Loucy (cell line): ENCODE results near the gene FIBCD1.

Source experiments
- EZH2phosphoT487 ChIP-seq: fragments of 200-600 bp; IDR thresholded peaks from 2 replicates; pipeline ENCODE4 v1.6.1; 2018; ENCODE audit warnings: antibody characterized with exemption, mild to moderate bottlenecking, moderate library complexity, borderline replicate concordance
- TF ChIP-seq, protein P1 (sequence below): fragments of 200-600 bp; sonication (generic); conservative IDR thresholded peaks from 2 replicates; pipeline ENCODE4 v1.5.1; 2014; ENCODE audit warnings: mild to moderate bottlenecking, antibody characterized with exemption, low read length

GRCh38 chr9:130868230-130868629 is 70.8 kb downstream of the FIBCD1 start:
- TF ChIP-seq, protein P1, sequence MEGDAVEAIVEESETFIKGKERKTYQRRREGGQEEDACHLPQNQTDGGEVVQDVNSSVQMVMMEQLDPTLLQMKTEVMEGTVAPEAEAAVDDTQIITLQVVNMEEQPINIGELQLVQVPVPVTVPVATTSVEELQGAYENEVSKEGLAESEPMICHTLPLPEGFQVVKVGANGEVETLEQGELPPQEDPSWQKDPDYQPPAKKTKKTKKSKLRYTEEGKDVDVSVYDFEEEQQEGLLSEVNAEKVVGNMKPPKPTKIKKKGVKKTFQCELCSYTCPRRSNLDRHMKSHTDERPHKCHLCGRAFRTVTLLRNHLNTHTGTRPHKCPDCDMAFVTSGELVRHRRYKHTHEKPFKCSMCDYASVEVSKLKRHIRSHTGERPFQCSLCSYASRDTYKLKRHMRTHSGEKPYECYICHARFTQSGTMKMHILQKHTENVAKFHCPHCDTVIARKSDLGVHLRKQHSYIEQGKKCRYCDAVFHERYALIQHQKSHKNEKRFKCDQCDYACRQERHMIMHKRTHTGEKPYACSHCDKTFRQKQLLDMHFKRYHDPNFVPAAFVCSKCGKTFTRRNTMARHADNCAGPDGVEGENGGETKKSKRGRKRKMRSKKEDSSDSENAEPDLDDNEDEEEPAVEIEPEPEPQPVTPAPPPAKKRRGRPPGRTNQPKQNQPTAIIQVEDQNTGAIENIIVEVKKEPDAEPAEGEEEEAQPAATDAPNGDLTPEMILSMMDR = no peak
- no peak for TF ChIP-seq EZH2phosphoT487
